ENCODE data around the gene SLC18A3.

Gene SLC18A3

GRCh38 chr10:49651039-49651835, 41.1 kb downstream of the SLC18A3 start:
- Histone ChIP-seq H3K9me3 (ENCODE audit: control insufficient read depth in 1 of 2, low read length in 2 of 2) (no peaks in the 10 kb centered on the region), H3K27me3 (ENCODE audit: control insufficient read depth in 1 of 2, insufficient read depth in 2 of 2, low read length in 2 of 2) (no peaks in the 10 kb centered on the region), H3K4me1 (ENCODE audit: control insufficient read depth in 1 of 2, insufficient read depth in 2 of 2, low read length in 2 of 2) (peaks cover 0 to 12% of the 10 kb centered on the region in 2 donors), H3K4me3 (ENCODE audit: low read depth in 1 of 2, low read length in 2 of 2) (no peak overlapping the region), H3K9ac (ENCODE audit: low read depth in 1 of 2, low read length in 2 of 2) (no peak overlapping the region), H3K27ac (ENCODE audit: low read depth, low read length) (no peak overlapping the region), H3K36me3 (ENCODE audit: control insufficient read depth in 1 of 2, insufficient read depth in 2 of 2, low read length in 2 of 2) (no peaks in the 10 kb centered on the region)

- H3K4me1 ChIP-seq (ENCODE audit: control insufficient read depth in 1 of 2, insufficient read depth in 2 of 2, low read length in 2 of 2) = peaks cover 0 to 12% of the 10 kb centered on the region in 2 donors
- H3K27me3 ChIP-seq (ENCODE audit: control insufficient read depth in 1 of 2, insufficient read depth in 2 of 2, low read length in 2 of 2) = no peaks in the 10 kb centered on the region
- no peaks in the 10 kb centered on the region for H3K9me3 ChIP-seq (ENCODE audit: control insufficient read depth in 1 of 2, low read length in 2 of 2)
- no peak overlapping the region for H3K4me3 ChIP-seq (ENCODE audit: low read depth in 1 of 2, low read length in 2 of 2)
- H3K36me3 ChIP-seq (ENCODE audit: control insufficient read depth in 1 of 2, insufficient read depth in 2 of 2, low read length in 2 of 2) = no peaks in the 10 kb centered on the region
- H3K27ac ChIP-seq (ENCODE audit: low read depth, low read length) = no peak overlapping the region
- no peak overlapping the region for H3K9ac ChIP-seq (ENCODE audit: low read depth in 1 of 2, low read length in 2 of 2)
Observed at GRCh38 chr10:49651917-49652316, 41.8 kb downstream of the SLC18A3 start.

DNA sequence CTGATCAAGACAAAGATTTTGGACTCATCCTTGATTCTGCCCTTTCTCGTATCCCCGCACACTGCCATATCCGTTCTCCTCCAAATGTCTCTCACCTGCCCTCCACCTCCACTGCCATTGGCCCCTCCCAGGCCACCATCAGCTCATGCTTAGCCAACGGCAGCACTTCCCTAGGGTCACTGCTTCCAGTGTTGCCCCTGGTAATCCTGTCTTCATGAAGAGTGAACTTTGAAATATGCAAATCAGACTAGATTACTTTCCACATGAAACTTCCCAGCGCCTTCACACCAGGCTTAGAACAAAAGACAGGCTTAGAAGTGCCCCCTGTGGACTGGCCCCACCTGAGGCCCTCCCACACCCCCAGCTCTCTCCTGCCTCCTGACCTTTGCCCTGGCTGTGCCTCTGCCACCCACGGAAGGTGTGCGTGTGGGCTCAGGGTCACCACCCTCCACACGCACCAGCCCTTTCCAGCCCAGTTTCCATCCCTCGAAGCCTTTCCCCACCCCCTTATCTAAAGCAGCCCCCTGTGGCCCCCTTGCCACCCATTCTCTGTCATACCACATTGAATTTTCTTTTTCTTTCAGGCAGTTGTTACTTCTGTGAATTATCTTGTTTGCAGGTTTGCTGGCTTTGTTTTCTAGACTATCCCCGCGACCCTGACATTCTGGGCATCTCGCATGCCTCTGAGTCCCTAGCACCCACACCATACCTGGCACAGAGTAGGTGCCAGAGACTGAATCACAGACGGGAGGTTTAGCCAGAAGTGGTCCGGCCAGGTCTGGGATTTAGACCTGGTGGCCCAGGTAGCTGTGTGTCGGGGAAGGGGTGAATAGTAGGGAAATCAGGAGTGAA, 42.5 kb downstream of the SLC18A3 start:
- no peak overlapping the region for H3K27ac ChIP-seq (ENCODE audit: low read depth, low read length)
- no peaks in the 10 kb centered on the region for H3K27me3 ChIP-seq (ENCODE audit: control insufficient read depth in 1 of 2, insufficient read depth in 2 of 2, low read length in 2 of 2)
- no peaks in the 10 kb centered on the region for H3K9me3 ChIP-seq (ENCODE audit: control insufficient read depth in 1 of 2, low read length in 2 of 2)
- H3K36me3 ChIP-seq (ENCODE audit: control insufficient read depth in 1 of 2, insufficient read depth in 2 of 2, low read length in 2 of 2) = no peaks in the 10 kb centered on the region
- H3K4me1 ChIP-seq (ENCODE audit: control insufficient read depth in 1 of 2, insufficient read depth in 2 of 2, low read length in 2 of 2) = peaks cover 0 to 12% of the 10 kb centered on the region in 2 donors
- H3K4me3 ChIP-seq (ENCODE audit: low read depth in 1 of 2, low read length in 2 of 2) = no peak overlapping the region
- no peak overlapping the region for H3K9ac ChIP-seq (ENCODE audit: low read depth in 1 of 2, low read length in 2 of 2)

DNA sequence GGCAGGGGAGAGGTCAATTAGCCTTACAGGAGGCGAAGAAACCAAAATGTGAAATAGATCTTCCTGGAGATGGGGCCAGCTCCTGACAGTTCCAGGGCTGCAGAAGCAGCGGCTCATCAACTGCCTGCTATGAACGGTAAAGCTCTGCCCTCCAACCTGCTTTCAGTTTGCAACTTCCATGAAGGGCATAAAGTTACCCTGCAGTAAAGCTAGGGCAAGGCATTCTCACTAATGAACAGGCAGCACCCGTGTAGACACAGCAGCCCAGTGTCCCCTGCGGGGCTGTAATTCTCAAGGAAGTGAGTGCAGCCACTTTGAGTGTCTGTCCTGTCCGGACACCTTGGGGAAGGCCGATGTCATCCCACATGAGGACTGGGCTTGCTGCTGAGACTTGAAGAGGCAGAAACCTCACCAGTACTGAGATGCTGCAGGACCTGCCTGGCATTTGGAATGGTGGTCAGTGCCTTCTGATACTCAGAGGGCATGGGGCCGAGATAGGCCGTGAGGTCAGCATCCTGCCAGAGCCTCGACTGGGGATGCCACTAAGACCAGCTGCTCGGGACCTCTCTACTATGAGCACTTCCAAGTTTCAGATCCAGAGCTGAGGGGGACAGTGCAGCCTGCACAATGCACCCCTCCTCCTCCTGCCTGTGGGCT, 43.3 kb downstream of the SLC18A3 start:
- H3K4me1 ChIP-seq (ENCODE audit: control insufficient read depth in 1 of 2, insufficient read depth in 2 of 2, low read length in 2 of 2) = peaks cover 0 to 12% of the 10 kb centered on the region in 2 donors
- no peaks in the 10 kb centered on the region for H3K36me3 ChIP-seq (ENCODE audit: control insufficient read depth in 1 of 2, insufficient read depth in 2 of 2, low read length in 2 of 2)
- no peaks in the 10 kb centered on the region for H3K9me3 ChIP-seq (ENCODE audit: control insufficient read depth in 1 of 2, low read length in 2 of 2)
- no peaks in the 10 kb centered on the region for H3K27me3 ChIP-seq (ENCODE audit: control insufficient read depth in 1 of 2, insufficient read depth in 2 of 2, low read length in 2 of 2)
- H3K27ac ChIP-seq (ENCODE audit: low read depth, low read length) = no peak overlapping the region
- no peak overlapping the region for H3K4me3 ChIP-seq (ENCODE audit: low read depth in 1 of 2, low read length in 2 of 2)
- H3K9ac ChIP-seq (ENCODE audit: low read depth in 1 of 2, low read length in 2 of 2) = no peak overlapping the region

DNA sequence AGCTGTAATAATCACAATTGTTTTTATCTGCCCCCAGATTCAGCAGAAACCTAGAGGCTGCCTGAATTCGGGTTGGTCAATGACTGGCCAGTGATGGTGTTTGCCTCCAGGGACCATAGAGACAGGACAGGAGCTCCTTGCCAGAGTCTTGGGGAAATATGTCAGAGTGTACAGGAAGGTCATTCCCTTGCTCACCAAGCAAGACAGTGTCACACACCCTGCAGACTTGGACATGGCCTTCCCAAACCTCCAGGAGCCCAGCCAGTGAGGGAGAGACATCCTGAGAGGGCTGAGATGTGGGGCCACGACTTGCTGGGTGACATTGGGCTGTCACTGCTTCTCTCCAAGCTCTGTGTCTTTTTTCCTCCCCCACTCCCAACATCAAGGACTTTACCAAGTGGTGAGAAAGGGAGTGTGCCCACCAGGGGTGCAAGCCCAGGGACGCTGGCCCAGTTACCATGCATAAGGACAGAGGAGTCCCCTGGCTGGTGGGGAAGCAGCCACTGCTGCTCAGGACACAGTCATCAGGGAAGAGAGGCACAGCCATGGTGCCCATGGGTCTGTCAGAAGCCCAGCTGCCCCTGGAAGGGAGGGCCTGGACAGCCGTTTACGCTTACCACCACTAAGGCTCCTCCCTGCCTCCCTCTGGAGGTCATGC, 44.1 kb downstream of the SLC18A3 start:
- H3K4me3 ChIP-seq (ENCODE audit: low read depth in 1 of 2, low read length in 2 of 2) = no peak overlapping the region
- no peak overlapping the region for H3K27ac ChIP-seq (ENCODE audit: low read depth, low read length)
- H3K27me3 ChIP-seq (ENCODE audit: control insufficient read depth in 1 of 2, insufficient read depth in 2 of 2, low read length in 2 of 2) = no peaks in the 10 kb centered on the region
- peaks cover 0 to 2% of the 10 kb centered on the region in 2 donors for H3K9me3 ChIP-seq (ENCODE audit: control insufficient read depth in 1 of 2, low read length in 2 of 2)
- H3K36me3 ChIP-seq (ENCODE audit: control insufficient read depth in 1 of 2, insufficient read depth in 2 of 2, low read length in 2 of 2) = no peaks in the 10 kb centered on the region
- no peak overlapping the region for H3K9ac ChIP-seq (ENCODE audit: low read depth in 1 of 2, low read length in 2 of 2)
- H3K4me1 ChIP-seq (ENCODE audit: control insufficient read depth in 1 of 2, insufficient read depth in 2 of 2, low read length in 2 of 2) = peaks cover 0 to 12% of the 10 kb centered on the region in 2 donors

GRCh38 chr10:49655099-49655498, 45.0 kb downstream of the SLC18A3 start:
- no peak overlapping the region for H3K27ac ChIP-seq (ENCODE audit: low read depth, low read length)

DNA sequence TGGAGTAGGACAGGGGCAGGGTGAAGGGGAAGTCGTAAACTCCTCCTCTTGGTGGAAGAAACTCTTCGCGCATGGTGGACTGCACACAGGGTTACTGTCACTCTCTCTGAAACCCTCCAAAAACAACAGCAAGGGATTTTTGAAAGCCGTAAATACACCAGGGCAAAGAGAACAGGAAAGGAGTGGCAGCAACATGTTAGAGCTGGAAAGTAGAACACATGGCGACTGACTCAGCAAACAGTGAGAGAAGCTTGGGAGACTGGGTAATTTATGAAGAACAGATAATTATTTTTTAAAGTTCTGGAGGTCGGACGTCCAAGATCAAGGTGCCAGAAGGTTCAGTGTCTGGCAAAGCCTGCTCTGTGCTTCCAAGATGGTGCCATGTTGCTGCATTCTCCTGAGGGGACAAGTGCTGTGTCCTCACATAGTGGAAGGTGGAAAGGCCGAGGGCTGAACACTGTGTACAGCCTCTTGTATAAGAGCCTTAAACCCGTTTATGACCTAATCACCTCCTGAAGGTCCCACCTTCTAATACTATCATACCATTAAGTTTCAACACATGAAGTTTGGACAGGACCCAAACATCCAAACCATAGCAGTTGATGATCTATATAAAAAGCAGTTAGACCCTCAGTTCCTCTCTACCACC, 46.9 kb downstream of the SLC18A3 start:
- Histone ChIP-seq H3K4me3 (ENCODE audit: low read depth in 1 of 2, low read length in 2 of 2) (no peak overlapping the region), H3K4me1 (ENCODE audit: control insufficient read depth in 1 of 2, insufficient read depth in 2 of 2, low read length in 2 of 2) (peaks cover 0 to 12% of the 10 kb centered on the region in 2 donors), H3K9ac (ENCODE audit: low read depth in 1 of 2, low read length in 2 of 2) (no peak overlapping the region), H3K9me3 (ENCODE audit: control insufficient read depth in 1 of 2, low read length in 2 of 2) (peaks cover 0 to 5% of the 10 kb centered on the region in 2 donors), H3K27me3 (ENCODE audit: control insufficient read depth in 1 of 2, insufficient read depth in 2 of 2, low read length in 2 of 2) (no peaks in the 10 kb centered on the region), H3K27ac (ENCODE audit: low read depth, low read length) (no peak overlapping the region), H3K36me3 (ENCODE audit: control insufficient read depth in 1 of 2, insufficient read depth in 2 of 2, low read length in 2 of 2) (no peaks in the 10 kb centered on the region)

More at GRCh38 chr10:49655099-49655498, 45.0 kb downstream of the SLC18A3 start:
- Histone ChIP-seq H3K36me3 (ENCODE audit: control insufficient read depth in 1 of 2, insufficient read depth in 2 of 2, low read length in 2 of 2) (no peaks in the 10 kb centered on the region), H3K4me3 (ENCODE audit: low read depth in 1 of 2, low read length in 2 of 2) (no peak overlapping the region), H3K9ac (ENCODE audit: low read depth in 1 of 2, low read length in 2 of 2) (no peak overlapping the region), H3K27me3 (ENCODE audit: control insufficient read depth in 1 of 2, insufficient read depth in 2 of 2, low read length in 2 of 2) (no peaks in the 10 kb centered on the region), H3K9me3 (ENCODE audit: control insufficient read depth in 1 of 2, low read length in 2 of 2) (peaks cover 0 to 5% of the 10 kb centered on the region in 2 donors), H3K4me1 (ENCODE audit: control insufficient read depth in 1 of 2, insufficient read depth in 2 of 2, low read length in 2 of 2) (peaks cover 0 to 12% of the 10 kb centered on the region in 2 donors)

DNA sequence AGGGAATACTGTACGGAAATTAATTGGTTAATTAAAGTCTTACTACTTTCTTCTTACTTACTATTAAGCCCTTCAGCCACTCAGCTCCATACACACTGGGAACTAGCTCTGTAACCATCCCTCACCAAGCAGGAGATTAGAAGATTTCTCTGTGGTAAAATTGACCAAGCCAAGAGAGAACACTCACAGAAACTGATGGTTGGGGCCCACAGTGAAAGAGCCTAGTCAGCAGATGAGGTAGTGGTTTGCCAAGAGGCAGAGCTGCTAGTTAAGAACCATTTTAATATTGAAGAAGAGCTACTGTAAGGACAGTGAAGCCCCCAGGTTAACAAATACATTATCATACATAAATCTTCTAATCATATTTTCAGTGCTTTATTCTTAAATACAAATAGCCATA, 47.5 kb downstream of the SLC18A3 start:
- H3K36me3 ChIP-seq (ENCODE audit: control insufficient read depth in 1 of 2, insufficient read depth in 2 of 2, low read length in 2 of 2) = no peaks in the 10 kb centered on the region
- H3K4me3 ChIP-seq (ENCODE audit: low read depth in 1 of 2, low read length in 2 of 2) = no peak overlapping the region
- no peak overlapping the region for H3K27ac ChIP-seq (ENCODE audit: low read depth, low read length)
- H3K9ac ChIP-seq (ENCODE audit: low read depth in 1 of 2, low read length in 2 of 2) = no peak overlapping the region
- H3K9me3 ChIP-seq (ENCODE audit: control insufficient read depth in 1 of 2, low read length in 2 of 2) = peaks cover 0 to 5% of the 10 kb centered on the region in 2 donors
- peaks cover 0 to 8% of the 10 kb centered on the region in 2 donors for H3K4me1 ChIP-seq (ENCODE audit: control insufficient read depth in 1 of 2, insufficient read depth in 2 of 2, low read length in 2 of 2)
- H3K27me3 ChIP-seq (ENCODE audit: control insufficient read depth in 1 of 2, insufficient read depth in 2 of 2, low read length in 2 of 2) = no peaks in the 10 kb centered on the region

GRCh38 chr10:49661140-49661856, 51.2 kb downstream of the SLC18A3 start:
- no peaks in the 10 kb centered on the region for H3K36me3 ChIP-seq (ENCODE audit: control insufficient read depth in 1 of 2, insufficient read depth in 2 of 2, low read length in 2 of 2)
- H3K4me3 ChIP-seq (ENCODE audit: low read depth in 1 of 2, low read length in 2 of 2) = no peak overlapping the region
- no peak overlapping the region for H3K9ac ChIP-seq (ENCODE audit: low read depth in 1 of 2, low read length in 2 of 2)
- H3K9me3 ChIP-seq (ENCODE audit: control insufficient read depth in 1 of 2, low read length in 2 of 2) = peaks cover 0 to 5% of the 10 kb centered on the region in 2 donors
- H3K27ac ChIP-seq (ENCODE audit: low read depth, low read length) = no peak overlapping the region
- H3K4me1 ChIP-seq (ENCODE audit: control insufficient read depth in 1 of 2, insufficient read depth in 2 of 2, low read length in 2 of 2) = no peaks in the 10 kb centered on the region
- no peaks in the 10 kb centered on the region for H3K27me3 ChIP-seq (ENCODE audit: control insufficient read depth in 1 of 2, insufficient read depth in 2 of 2, low read length in 2 of 2)

All from duodenal mucosa (tissue), 2 donors.